PC-9 (cell line): Measurements from ENCODE around the gene USP46. TPM values are rescaled to one million over a fixed set of nuclear protein-coding genes. Genes with fewer than 3 reads are reported as not detected.
A peak's percentile ranks its signal among the peaks of the same experiment; 100 is the strongest.

Source experiments
- BruUV-seq: library from RNA; stranded (reverse); fragments of 400-500 nt; replicated peaks from 2 replicates; lab custom pipeline; 2021; lab: Mats Ljungman, UMichigan
- CTCF ChIA-PET: fragments of 300-600 bp; sonication (Branson Sonifier 250); formaldehyde crosslinking; loops from one replicate; lab custom pipeline; 2022; ENCODE audit warnings: antibody characterized with exemption; lab: Charles Lee
- POLR2A ChIA-PET: fragments of 300-600 bp; sonication (Branson Sonifier 250); formaldehyde crosslinking; loops from one replicate; lab custom pipeline; 2022; ENCODE audit warnings: antibody characterized with exemption; ENCODE audit not compliant: unreplicated experiment; lab: Charles Lee
- DNase-seq, 2 experiments: peaks; one replicate each; pipeline versions ENCODE4 v3.0.0 to v3.0.0-alpha.2; 2015 to 2022; ENCODE audit warnings: mixed read lengths in 1 of 2
- H2AFZ ChIP-seq: fragments of 200-600 bp; sonication (generic); 2 replicates; pipeline ENCODE4 v1.8.1; 2017; ENCODE audit warnings: antibody characterized with exemption
- H3F3A ChIP-seq: fragments of 200-600 bp; sonication (generic); 2 replicates; pipeline ENCODE4 v1.8.1; 2017; ENCODE audit warnings: antibody characterized with exemption, mild to moderate bottlenecking, low read depth; ENCODE audit not compliant: insufficient read depth
- H3K27ac ChIP-seq: fragments of 200-600 bp; sonication (generic); 2 replicates; pipeline ENCODE4 v1.6.1; 2016; ENCODE audit warnings: mixed run types
- H3K27me3 ChIP-seq: fragments of 200-600 bp; sonication (generic); 2 replicates; pipeline ENCODE4 v1.6.1; 2016; ENCODE audit warnings: low read depth, mixed run types; ENCODE audit not compliant: insufficient read depth
- H3K36me3 ChIP-seq: fragments of 200-600 bp; sonication (generic); 2 replicates; pipeline ENCODE4 v1.6.1; 2016; ENCODE audit warnings: low read depth, mixed run types
- H3K4me1 ChIP-seq: fragments of 200-600 bp; sonication (generic); replicated peaks from 2 replicates; pipeline ENCODE4 v1.6.1; 2016; ENCODE audit warnings: mixed run types; ENCODE audit not compliant: insufficient read depth
- H3K4me2 ChIP-seq: fragments of 200-600 bp; sonication (generic); 2 replicates; pipeline ENCODE4 v1.6.1; 2017; ENCODE audit warnings: mixed run types
- H3K4me3 ChIP-seq: fragments of 200-600 bp; sonication (generic); 2 replicates; pipeline ENCODE4 v1.6.1; 2016; ENCODE audit warnings: mixed run types
- H3K79me2 ChIP-seq: fragments of 200-600 bp; sonication (generic); 2 replicates; pipeline ENCODE4 v1.6.1; 2017; ENCODE audit warnings: low read depth, mixed run types
- H3K9me2 ChIP-seq: fragments of 200-600 bp; sonication (generic); 2 replicates; pipeline ENCODE4 v1.8.1; 2017; ENCODE audit warnings: mild to moderate bottlenecking; ENCODE audit not compliant: insufficient read depth
- H3K9me3 ChIP-seq: fragments of 200-600 bp; sonication (generic); 2 replicates; pipeline ENCODE4 v1.8.1; 2016; ENCODE audit warnings: low read depth; ENCODE audit not compliant: insufficient read depth
- H4K20me1 ChIP-seq: fragments of 200-600 bp; sonication (generic); 2 replicates; pipeline ENCODE4 v1.8.1; 2017; ENCODE audit not compliant: insufficient read depth
- EZH2 ChIP-seq: fragments of 200-600 bp; sonication (generic); IDR thresholded peaks from 2 replicates; pipeline ENCODE4 v1.8.0; 2017; ENCODE audit warnings: antibody characterized with exemption, low read depth
- intact Hi-C: fragments of 100-400 bp; cut with micrococcal nuclease; formaldehyde crosslinking; loops from one replicate; pipeline ENCODE4 v1.10.0; 2022; ENCODE audit not compliant: unreplicated experiment
- total RNA-seq: library from RNA; stranded (reverse); gene quantifications from 2 replicates; pipeline ENCODE4 v1.2.3, GENCODE V29; 2021
- TF ChIP-seq, protein P1 (sequence below): fragments of 200-600 bp; sonication (generic); conservative IDR thresholded peaks from 2 replicates; pipeline ENCODE4 v1.6.1; 2017; ENCODE audit warnings: mixed run types, antibody characterized with exemption, mild to moderate bottlenecking, moderate library complexity

USP46 gene
- total RNA-seq, 1 experiment from 2014 or later = 17.1 TPM

DNA sequence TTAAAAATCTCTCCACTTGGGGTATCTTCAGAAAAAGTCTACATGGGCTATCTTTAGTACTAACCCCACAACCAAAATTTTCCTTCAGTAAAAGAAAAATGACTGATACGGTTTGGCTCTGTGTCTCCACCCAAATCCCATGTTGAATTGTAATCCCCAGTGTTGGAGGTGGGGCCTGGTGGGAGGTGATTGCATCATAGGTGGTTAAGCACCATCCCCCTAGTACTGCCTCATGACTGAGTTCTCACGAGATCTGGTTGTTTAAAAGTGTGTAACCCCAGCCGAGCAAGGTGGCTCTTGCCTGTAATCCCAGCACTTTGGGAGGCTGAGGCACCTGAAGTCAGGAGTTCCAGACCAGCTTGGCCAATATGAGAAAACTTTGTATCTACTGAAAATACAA is 66.8 kb downstream of the USP46 start:
- Histone ChIP-seq H2AFZ (no peak overlapping the region), H3K4me3 (no peak overlapping the region), H3K79me2 (no peaks in the 10 kb centered on the region), H3K4me1 (no peaks in the 10 kb centered on the region), H3K27ac (no peak overlapping the region), H3K36me3 (no peaks in the 10 kb centered on the region), H3F3A (no peaks in the 10 kb centered on the region), H3K4me2 (no peak overlapping the region), H3K9me3 (no peaks in the 10 kb centered on the region), H3K9me2 (no peaks in the 10 kb centered on the region), H3K27me3 (no peaks in the 10 kb centered on the region), H4K20me1 (no peaks in the 10 kb centered on the region)
- TF ChIP-seq, protein P1, sequence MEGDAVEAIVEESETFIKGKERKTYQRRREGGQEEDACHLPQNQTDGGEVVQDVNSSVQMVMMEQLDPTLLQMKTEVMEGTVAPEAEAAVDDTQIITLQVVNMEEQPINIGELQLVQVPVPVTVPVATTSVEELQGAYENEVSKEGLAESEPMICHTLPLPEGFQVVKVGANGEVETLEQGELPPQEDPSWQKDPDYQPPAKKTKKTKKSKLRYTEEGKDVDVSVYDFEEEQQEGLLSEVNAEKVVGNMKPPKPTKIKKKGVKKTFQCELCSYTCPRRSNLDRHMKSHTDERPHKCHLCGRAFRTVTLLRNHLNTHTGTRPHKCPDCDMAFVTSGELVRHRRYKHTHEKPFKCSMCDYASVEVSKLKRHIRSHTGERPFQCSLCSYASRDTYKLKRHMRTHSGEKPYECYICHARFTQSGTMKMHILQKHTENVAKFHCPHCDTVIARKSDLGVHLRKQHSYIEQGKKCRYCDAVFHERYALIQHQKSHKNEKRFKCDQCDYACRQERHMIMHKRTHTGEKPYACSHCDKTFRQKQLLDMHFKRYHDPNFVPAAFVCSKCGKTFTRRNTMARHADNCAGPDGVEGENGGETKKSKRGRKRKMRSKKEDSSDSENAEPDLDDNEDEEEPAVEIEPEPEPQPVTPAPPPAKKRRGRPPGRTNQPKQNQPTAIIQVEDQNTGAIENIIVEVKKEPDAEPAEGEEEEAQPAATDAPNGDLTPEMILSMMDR = no peak
- TF ChIP-seq EZH2 = no peak
- ChIA-PET CTCF (no interaction called here), POLR2A (no interaction called here)
- no peak for DNase-seq
- intact Hi-C loops = no loop called here
- BruUV-seq = no TSS peak

DNA sequence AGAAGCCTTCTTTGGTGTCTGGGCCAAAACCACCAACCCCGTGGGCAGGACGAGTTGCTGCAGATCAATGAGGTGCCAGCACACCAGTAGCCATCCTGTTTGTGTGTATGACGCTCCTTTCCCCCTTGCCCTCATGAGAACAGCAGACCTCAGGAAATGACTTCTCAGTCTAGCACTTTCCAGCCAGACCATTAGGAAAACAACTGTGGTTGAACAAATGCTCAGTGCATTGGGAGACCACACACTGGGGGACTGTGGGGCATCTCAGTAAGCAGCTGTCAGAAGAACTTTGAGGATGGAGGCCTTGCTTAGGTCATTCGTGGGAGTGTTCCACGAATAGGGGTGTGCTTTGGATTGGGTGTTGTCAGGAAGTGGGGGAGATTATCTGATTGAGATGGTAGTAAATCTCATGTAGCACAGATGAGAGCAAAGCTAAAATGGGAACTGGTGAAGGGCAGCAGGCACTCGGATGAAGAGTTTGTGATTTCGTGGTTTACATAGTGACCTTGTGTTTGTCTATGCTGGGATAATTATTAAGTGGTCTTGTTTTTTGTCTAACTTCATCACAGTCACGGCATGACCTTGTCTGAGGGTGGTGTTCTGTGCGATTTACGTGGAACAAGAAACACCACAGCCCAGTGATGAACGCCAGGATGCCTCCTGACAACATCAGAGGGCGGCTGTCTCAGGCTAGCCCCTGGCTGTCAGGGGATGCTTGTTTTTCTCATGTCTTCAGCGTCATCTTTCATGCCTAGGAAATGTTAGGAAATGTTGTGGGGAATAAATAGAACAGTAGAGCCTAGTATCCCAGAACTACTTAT is 70.1 kb downstream of the USP46 start:
- POLR2A ChIA-PET = no interaction called here
- Histone ChIP-seq H3K27me3 (no peaks in the 10 kb centered on the region), H3K9me2 (no peaks in the 10 kb centered on the region), H3K4me2 (no peak overlapping the region), H3K79me2 (no peaks in the 10 kb centered on the region), H3K9me3 (no peaks in the 10 kb centered on the region), H3K36me3 (no peaks in the 10 kb centered on the region), H2AFZ (no peak overlapping the region), H3K4me1 (no peaks in the 10 kb centered on the region), H3K4me3 (no peak overlapping the region), H3F3A (no peaks in the 10 kb centered on the region), H4K20me1 (no peaks in the 10 kb centered on the region), H3K27ac (no peak overlapping the region)
- TF ChIP-seq, protein P1 = no peak
- TF ChIP-seq EZH2 = no peak
- intact Hi-C loops = loop anchor here (5.0 to 10.0 kb wide), 2 partner anchors 126 to 393 kb away; no protein-coding TSS in a partner anchor
- DNase-seq = no peak
- CTCF ChIA-PET = interaction anchor here (0.7 to 2.6 kb wide), 3 partner anchors 32 to 573 kb away, joined by 9 to 14 read pairs (median 13); no protein-coding TSS in a partner anchor
- BruUV-seq = no TSS peak

DNA sequence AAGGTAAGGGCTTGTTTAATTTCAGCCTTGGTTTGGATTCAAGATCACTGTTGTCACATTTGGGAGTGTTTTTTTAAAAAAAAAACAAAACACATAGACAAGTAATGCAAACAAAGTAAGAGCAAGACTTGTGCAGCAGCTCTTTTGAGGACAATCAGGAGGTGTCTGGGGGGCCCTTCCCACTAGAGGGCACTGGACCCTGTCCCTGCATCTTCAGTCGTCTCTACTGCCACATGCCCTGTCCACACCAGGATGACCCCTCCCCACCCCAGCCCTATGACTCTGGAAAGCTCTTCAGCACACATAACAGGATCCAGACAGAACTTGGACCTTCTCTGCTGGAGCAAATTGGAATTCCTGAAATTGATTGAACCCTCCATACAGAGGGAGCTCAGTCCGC is 71.0 kb downstream of the USP46 start:
- intact Hi-C loops = loop anchor here (5.0 to 10.0 kb wide), 2 partner anchors 127 to 394 kb away; no protein-coding TSS in a partner anchor

More for the DNA sequence above, 71.0 kb downstream of the USP46 start:
- Histone ChIP-seq H3K27ac (no peak overlapping the region), H3K79me2 (no peaks in the 10 kb centered on the region), H3K4me1 (no peaks in the 10 kb centered on the region), H3K4me3 (no peak overlapping the region), H3K9me2 (no peaks in the 10 kb centered on the region), H3K4me2 (no peak overlapping the region), H4K20me1 (no peaks in the 10 kb centered on the region), H3K36me3 (no peaks in the 10 kb centered on the region), H2AFZ (no peak overlapping the region), H3K9me3 (no peaks in the 10 kb centered on the region), H3F3A (no peaks in the 10 kb centered on the region), H3K27me3 (no peaks in the 10 kb centered on the region)
- no TSS peak for BruUV-seq
- ChIA-PET POLR2A (no interaction called here), CTCF (interaction anchor here (0.7 to 2.6 kb wide), 5 partner anchors 33 to 574 kb away, joined by 3 to 14 read pairs (median 9); no protein-coding TSS in a partner anchor)
- TF ChIP-seq, protein P1 = peak; percentile 55
- TF ChIP-seq EZH2 = no peak
- DNase-seq = peak in 1 of 2 experiments; percentile 5
